Left cardiac atrium (tissue), 4 donors: Measurements from ENCODE around the gene SLC25A26. TPM values are rescaled to one million over a fixed set of nuclear protein-coding genes. Genes with fewer than 3 reads are reported as not detected.
"Not testable (repeated sequence)": the region's sequence is repeated elsewhere in the genome, so short reads cannot be mapped to it uniquely, and the experiment has no call there.

Experiments
- ATAC-seq, 2 donors: fragments of 200-7000 bp; cut with Tn5 transposase; one replicate each; pipeline ENCODE4 v1.9.1; 2020; ENCODE audit warnings: mild to moderate bottlenecking in 2 of 2, moderate library complexity in 2 of 2
- DNase-seq: peaks from one replicate; pipeline ENCODE4 v3.0.0-alpha.2; 2020
- intact Hi-C, 2 donors: fragments of 100-400 bp; cut with DNase I; formaldehyde crosslinking; loops; one replicate each; pipeline versions ENCODE4 v1.14.1 to v1.15.1; 2022 to 2023
- total RNA-seq, 2 donors: library from RNA; stranded (reverse); fragmentation: NEBNext Ultra II Directional; extraction: Animal tissue kit (Norgen Biotek cat#: 25700); gene quantifications; one replicate each; pipeline ENCODE4 v1.2.1, GENCODE V29; 2021
- donor health status: DM: no; HTN: yes; CAD: no.
- donor health status: DM: no; HTN: yes; CAD: no; lungs with severe emphysema.
- donor health status: DM: yes; HTN: yes; CAD: no.
- donor health status: Dilated cardiomyopathy.

The SLC25A26 gene
- total RNA-seq, 2 donors from 2014 or later: 27.1 to 32.0 TPM

DNA sequence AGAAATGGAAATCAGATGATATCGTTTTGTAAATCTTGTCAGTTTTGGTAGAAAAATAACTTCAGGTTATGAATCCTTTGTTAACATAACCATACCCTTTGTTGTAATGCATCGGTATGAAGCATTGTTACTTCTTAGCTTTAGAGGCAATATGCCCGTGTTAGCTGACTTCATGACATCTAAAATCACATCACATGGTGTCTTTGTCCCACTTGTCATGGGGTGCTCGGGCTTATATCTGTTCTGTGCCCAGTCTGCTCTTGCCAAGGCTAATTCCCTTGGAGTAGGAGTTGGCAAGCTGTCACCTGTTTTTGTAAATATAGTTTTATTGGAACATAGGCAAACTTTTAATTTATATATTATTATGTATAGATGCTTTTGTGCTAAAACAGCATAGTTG lies 39.6 kb downstream of the SLC25A26 start:
- DNase-seq (no peak), ATAC-seq (peak; percentile 72 to 73)
- intact Hi-C loops: no loop called here

DNA sequence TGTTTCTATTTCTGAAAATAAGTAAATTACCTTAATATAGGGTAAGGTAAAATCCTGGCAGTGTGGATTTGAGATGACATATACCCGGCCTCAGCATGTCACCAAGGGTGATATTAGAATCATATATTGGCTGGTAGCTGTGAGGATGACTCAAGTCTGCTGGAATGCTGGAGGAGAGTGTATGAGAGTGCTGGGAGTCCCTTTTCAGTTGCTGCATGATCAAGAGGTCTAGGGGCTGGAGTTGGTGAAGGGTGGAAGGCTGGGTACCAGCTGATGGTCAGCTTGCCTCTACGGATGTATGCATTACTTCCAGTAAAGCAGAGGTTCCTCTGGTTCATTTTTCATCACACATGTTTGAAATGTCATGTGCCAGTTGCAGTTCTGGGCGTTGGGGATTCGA lies 40.6 kb downstream of the SLC25A26 start:
- intact Hi-C loops: no loop called here
- peak in 1 of 2 donors; percentile 76 for ATAC-seq
- DNase-seq: no peak

DNA sequence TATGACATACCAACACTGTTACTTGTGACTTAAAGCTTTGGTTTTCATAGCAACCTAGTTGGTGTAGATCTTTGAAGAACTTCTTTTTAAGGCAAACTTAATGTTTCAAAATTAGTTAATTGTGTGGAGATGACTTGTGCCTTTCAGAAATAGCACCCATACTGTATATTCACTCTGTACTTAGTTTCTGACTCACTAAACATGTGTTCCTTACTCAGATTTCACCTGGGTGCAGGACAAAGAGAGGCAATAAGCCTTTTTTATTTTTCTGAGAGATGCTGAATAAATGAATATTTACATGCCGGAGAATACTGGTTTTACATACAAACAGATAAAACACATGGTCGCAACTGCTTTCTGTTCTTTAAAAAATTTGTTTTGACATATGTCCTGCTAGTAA lies 44.8 kb downstream of the SLC25A26 start:
- no peak for ATAC-seq
- no peak for DNase-seq
- intact Hi-C loops: no loop called here

DNA sequence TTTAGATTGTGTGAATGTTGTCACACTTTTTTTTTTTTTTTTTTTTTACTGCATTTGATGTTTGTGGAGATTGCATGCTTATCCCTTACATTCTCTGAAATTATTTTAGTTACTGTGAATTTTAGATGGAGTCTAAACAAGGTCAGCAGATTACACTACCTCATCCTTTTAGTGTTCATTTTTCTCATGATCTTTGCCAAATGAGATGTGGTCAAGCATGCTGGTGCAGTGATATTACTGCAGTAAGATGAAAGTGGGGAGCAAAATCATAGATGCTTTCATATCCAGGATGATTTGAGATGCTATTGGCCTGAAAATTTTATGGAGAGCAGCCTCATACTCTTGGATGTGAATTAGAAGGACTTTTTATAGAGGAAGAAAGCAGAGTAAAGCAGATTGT lies 45.8 kb downstream of the SLC25A26 start:
- ATAC-seq: no peak
- intact Hi-C loops: no loop called here
- DNase-seq: no peak

DNA sequence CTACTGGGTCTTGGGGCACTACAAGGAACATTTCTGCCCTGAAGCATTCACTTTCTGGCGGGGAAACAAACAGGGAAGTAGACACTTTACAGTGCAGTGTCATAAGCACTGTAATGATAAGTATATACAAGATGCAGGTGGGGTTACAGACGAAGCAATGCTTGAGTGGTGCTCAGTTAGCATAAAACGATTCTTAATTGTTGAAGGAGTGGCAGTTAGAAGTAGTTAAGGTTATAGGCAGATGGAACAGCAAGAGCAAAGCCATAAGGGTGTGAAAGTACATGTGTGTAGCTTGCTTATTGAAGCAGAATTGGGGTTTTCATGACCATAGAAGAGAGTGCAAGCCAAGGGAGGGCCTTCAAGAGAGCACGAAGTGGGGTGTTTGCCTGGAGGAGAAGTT lies 46.2 kb downstream of the SLC25A26 start:
- DNase-seq: no peak
- intact Hi-C loops: no loop called here
- ATAC-seq: no peak

DNA sequence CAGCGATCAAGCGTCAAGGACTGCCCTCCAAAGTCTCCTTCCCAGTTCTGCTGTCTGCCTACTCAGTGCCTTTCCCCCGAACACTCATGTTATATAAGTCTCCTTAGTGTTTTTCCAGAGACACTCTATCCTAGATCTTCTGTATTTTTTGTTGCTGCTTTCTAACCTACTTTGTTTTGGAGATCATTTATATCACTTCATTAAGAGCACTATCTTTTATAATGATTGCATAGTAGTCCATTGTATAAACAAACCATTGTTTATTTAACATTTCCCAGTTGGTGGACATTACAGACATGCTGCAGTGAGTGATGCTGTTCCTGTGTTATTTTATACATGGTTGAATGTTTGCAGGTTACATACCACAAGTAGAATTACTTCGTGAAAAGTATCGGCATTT lies 47.1 kb downstream of the SLC25A26 start:
- ATAC-seq: no peak
- DNase-seq: no peak
- intact Hi-C loops: no loop called here

DNA sequence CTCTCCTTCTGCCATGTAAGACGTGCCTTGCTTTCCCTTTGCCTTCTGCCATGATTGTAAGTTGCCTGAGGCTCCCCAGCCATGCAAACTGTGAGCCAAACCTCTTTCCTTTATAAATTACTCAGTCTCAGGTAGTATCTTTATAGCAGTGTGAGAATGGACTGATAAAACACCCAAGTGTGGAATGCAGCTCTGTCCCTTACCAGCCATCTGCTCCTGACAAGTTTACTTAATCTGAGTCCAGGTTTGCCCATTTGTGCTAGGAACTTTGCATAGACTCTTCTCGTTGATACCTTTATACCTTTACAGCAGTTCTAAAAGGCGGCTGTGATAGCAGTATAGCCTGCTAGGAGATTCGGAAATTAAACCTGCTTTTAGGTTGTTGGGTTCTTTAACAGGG lies 48.1 kb downstream of the SLC25A26 start:
- ATAC-seq (no peak), DNase-seq (no peak)
- intact Hi-C loops: no loop called here

DNA sequence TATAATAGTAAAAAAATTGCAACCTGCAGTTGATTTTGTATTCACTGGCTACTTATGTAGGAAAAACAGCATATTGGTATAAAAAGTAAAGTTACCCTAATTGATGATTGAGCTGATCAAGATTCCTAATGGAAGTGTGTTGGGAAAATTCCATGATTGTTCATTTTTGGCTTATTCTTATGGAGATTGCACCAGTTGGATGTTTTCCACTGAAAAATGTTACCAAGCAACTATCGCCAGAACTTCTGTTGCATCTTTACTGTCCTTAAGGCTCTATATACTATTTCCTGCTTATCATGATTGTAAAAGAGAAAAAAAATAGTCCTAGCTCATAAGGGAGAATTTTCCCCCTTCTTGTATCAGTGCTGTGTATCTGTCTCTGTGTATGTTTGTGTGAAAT lies 48.6 kb downstream of the SLC25A26 start:
- ATAC-seq: no peak
- intact Hi-C loops: no loop called here
- DNase-seq: no peak

DNA sequence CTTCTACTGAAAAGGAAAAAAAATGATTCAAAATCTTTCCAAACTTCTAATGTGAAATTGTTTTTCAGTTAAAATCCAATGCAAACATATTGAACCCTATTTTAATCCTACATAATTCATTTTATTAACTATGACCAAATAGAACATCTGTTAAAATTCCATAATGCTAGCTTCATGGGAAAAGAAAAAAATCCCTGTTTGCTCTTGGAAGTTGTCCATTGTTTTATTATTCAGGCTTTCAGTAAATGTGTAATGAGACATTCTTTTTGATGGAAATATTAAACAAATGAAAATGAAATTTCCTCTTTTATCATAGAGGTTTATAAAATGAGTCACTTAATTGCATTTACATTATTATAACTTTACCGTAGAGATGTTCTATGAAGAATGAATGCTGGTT lies 49.5 kb downstream of the SLC25A26 start:
- DNase-seq (no peak), ATAC-seq (no peak)
- intact Hi-C loops: loop anchor here in 1 of 2 donors (10.0 kb wide), 1 partner anchor 245 kb away; no protein-coding TSS in a partner anchor

DNA sequence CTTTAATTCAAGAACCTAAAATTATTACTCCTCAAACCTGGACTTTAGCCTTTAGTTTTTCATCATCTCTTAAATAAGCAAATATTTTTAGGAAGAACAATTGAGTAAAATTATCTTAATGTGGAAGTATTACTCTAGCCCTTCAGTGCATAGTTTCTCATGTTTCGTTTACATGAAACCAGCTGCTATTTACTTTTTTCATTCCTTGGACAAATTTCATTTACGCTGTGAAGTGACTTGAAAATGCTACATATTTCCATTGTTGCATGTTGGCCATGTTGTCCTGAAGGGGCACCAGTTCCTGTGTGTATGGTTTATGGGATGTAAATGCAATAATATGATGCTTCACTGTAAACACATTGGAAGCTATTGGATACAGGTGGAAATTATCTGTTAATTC lies 49.9 kb downstream of the SLC25A26 start:
- intact Hi-C loops: loop anchor here in 1 of 2 donors (10.0 kb wide), 1 partner anchor 244 kb away; no protein-coding TSS in a partner anchor
- ATAC-seq (no peak), DNase-seq (no peak)

DNA sequence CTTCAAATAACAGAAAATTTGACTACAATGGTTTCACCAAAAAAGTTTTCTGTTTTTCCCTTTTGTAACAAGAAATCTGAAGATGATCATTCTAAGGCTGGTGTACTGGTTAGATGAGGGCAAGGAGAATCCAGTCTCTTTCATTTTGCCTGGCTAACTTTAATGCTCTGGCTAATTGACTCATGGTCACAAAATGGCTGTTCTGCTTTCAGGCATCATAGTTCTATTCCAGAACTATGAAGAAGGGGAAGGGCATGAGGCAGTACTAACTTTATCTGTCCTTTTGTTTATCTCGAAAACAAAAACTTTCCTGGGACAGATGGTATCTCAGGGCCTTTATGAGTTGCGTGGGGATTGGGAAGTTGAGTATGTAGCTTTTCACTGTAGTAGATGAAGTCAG lies 50.4 kb downstream of the SLC25A26 start:
- ATAC-seq (no peak), DNase-seq (no peak)
- intact Hi-C loops: loop anchor here in 1 of 2 donors (10.0 kb wide), 1 partner anchor 244 kb away; no protein-coding TSS in a partner anchor

DNA sequence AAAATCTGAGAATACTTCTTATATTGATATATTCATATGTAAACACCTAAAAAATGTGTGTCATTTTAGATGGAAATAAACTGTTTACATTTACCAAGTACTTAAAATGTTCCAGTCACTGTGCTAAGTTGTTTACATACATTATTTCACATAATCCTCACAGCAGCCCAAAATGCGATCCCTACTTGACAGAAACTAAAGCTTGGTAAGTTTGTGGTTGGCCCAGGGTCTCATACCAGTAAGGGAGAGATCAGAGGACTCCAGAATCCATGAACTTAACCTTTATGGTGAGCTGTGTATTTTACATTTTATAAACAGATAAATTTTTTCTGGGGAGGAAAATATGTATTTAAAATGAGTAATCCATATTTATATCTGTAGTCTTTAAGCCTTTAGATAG lies 51.2 kb downstream of the SLC25A26 start:
- intact Hi-C loops: loop anchor here in 1 of 2 donors (10.0 kb wide), 1 partner anchor 243 kb away; no protein-coding TSS in a partner anchor
- ATAC-seq: no peak
- no peak for DNase-seq

DNA sequence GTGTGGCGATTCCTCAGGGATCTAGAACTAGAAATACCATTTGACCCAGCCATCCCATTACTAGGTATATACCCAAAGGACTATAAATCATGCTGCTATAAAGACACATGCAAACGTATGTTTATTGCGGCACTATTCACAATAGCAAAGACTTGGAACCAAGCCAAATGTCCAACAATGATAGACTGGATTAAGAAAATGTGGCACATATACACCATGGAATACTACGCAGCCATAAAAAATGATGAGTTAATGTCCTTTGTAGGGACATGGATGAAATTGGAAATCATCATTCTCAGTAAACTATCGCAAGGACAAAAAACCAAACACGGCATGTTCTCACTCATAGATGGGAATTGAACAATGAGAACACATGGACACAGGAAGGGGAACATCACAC lies 54.0 kb downstream of the SLC25A26 start:
- ATAC-seq, DNase-seq: not testable (repeated sequence)
- intact Hi-C loops: loop anchor here (5.0 to 10.0 kb wide), 3 partner anchors 97 to 542 kb away; no protein-coding TSS in a partner anchor

DNA sequence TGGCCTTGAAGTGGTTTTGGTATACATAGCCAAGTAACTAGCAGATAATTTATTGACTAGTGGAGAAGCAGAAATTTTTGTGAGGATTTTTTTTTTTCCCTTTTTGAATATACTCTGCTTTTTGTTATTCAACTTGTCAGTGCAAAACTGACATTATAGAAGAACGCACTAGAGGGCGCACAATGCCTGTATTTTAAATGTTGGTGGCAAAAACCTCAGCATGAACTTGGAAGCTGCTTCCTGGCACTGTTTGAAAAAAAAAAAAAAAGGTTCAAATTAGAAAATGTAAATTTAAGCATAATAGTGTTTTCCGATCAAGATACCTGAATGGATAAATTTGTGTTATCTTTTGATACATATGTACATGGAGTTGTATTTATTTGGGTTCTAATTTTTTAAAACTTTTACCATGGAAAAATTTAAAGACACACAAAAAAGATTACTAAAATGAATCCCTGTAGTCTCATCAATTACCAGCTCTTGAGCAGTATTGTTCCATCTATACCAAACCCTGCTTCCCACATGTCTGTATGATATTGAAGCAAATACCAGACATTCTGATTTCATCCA lies 56.0 kb downstream of the SLC25A26 start:
- intact Hi-C loops: loop anchor here (2.0 to 10.0 kb wide), 5 partner anchors 96 to 541 kb away; no protein-coding TSS in a partner anchor
- peak; percentile 53 for DNase-seq
- no peak for ATAC-seq

DNA sequence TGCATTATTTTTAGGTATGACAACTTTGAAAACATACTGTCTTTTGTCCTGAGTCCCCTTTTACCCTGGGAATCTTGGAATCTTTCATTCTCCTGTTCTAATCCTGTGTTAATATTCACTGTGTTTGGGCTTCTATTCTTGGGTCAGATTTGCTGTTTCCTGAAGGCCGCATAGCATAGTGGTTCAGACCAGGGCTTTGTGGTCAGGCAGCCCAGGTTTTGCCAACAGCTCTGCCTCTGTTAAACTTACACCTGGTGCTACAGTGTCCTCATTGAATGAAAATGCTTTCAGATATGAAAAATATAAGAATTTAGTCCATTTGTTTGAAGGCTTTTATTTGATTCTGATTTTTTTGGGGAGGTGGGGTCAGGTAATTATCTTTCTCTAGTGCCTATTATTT lies 58.4 kb downstream of the SLC25A26 start:
- intact Hi-C loops: loop anchor here (5.0 to 10.0 kb wide), 3 partner anchors 93 to 538 kb away; no protein-coding TSS in a partner anchor
- ATAC-seq (no peak), DNase-seq (no peak)

DNA sequence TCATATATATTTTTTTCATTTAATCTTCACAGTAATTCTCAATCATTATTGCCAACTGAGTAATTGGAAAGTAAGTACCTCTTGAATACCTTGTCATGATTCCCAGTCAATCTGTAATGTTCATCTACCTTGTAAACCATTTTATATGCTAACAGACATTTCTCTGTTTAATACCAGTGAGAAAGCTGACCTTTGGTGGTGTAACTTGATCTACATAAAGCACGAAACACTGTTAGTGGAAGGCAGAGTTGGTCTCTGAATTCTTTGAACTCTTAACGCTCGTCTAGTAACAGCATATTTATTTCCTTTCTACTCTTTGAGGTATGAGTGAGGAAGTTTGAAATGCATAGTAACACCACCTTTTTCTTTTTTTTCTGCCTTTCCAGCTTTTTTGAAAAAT lies 59.5 kb downstream of the SLC25A26 start:
- no peak for ATAC-seq
- intact Hi-C loops: no loop called here
- no peak for DNase-seq

DNA sequence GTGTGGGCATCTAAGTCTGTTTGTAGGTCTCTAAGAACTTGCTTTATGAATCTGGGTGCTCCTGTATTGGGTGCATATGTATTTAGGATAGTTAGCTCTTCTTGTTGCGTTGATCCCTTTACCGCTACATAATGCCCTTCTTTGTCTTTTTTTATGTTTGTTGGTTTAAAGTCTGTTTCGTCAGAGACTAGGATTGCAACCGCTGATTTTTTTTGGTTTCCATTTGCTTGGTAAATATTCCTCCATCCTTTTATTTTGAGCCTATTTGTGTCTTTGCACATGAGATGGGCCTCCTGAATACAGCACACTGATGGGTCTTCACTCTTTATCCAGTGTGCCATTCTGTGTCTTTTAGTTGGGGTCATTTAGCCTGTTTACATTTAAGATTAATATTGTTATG lies 71.1 kb downstream of the SLC25A26 start:
- ATAC-seq, DNase-seq, intact Hi-C loops: not testable (repeated sequence)

DNA sequence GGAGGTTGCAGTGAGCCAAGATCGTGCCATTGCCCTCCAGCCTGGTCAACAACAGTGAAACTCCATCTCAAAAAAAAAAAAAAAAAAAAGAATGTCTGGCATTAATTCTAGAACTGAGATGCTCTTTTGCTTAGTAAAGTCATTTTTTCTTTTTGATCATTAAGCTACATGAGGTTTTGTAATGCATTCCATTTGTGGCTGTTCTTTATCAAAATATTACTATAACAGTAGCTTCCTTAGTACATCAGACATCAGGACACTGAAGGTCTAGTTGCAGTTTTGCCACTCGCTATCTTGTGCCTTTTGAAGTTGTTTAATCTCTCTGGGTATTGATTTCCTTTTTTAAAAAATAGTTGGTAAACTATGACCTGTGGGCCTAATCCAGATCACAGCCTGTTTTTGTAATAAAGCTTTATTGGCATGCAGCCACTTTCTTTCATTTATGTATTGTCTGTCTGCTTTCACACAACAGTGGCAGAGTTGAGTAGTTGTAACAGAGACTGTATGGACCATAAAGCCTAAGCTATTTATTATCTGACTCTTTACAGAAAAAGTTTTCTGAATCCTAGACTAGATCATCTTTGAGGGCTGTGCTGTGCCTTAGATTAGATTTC lies 76.6 kb downstream of the SLC25A26 start:
- peak in 1 of 2 donors; percentile 19 for ATAC-seq
- intact Hi-C loops: no loop called here
- no peak for DNase-seq

DNA sequence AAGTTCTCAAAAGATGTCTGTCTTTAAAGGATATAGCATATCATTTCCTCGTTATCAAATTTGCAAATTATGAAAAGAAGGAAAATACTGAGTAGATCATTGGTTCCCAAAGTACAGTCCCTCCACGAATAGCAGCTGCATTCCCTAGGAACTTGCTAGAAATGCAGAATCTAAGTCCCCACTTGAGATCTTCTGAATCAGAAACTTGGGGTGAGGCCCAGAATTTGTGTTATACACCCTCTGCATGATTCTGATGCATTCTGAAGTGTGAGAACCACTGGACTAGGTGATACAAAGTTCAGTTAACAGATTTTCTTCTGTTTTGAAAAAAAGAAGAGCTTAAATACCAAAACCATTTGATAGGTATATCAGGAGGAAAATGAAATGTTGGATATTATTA lies 77.1 kb downstream of the SLC25A26 start:
- DNase-seq: no peak
- peak in 1 of 2 donors; percentile 90 for ATAC-seq
- intact Hi-C loops: no loop called here

DNA sequence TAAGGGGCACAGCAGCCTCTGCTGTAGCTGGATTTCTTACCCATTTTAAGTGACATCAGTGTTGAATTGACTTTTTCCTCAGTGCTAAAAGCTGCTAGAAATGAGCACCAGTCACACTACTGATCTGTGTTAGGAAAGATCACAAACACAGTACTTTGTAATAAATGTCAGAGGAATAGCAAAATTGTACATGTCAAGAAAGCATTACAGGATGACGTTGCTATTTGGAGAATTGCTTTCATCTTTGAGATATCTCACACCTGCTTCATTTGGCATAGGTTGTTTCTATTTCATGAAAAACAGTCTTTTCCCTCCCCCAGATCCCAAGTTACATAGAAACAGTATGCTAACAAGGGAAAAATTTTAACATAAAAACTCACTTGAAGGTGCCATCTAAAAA lies 77.8 kb downstream of the SLC25A26 start:
- ATAC-seq (peak in 1 of 2 donors; percentile 11), DNase-seq (no peak)
- intact Hi-C loops: no loop called here

DNA sequence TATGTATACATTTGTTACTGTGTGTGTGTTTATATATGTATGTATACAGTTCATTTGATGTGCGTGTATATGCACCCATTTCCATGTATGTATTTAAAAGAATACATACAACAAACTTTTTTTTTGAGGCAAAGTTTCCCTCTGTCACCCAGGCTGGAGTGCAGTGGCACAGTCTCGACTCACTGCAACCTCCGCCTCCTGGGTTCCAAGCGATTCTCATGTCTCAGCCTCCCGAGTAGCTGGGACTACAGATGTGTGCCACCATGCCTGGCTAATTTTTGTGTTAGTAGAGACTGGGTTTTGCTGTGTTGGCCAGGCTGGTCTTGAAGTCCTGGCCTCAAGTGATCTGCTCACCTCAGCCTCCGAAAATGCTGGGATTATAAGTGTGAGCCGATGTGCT lies 78.3 kb downstream of the SLC25A26 start:
- DNase-seq, ATAC-seq, intact Hi-C loops: not testable (repeated sequence)
